ENCODE measurements around the gene KIF9. TPM values are rescaled to one million over a fixed set of nuclear protein-coding genes. Genes with fewer than 3 reads are reported as not detected.
"Not testable (repeated sequence)": the region's sequence is repeated elsewhere in the genome, so short reads cannot be mapped to it uniquely, and the experiment has no call there.

KIF9 gene
- total RNA-seq, 1 donor from 2014 or later, result 12.1 TPM

GRCh38 chr3:47293822-47294221 lies 11.2 kb upstream of the KIF9 start:
- Mint-ChIP-seq H3K27ac (ENCODE audit: unreplicated experiment) (no peak overlapping the region), H3K4me1 (ENCODE audit: unreplicated experiment) (peaks cover 30% of the 10 kb centered on the region), H3K9me3 (ENCODE audit: unreplicated experiment) (no peaks in the 10 kb centered on the region), H3K27me3 (ENCODE audit: unreplicated experiment) (peaks cover 7% of the 10 kb centered on the region), H3K4me3 (ENCODE audit: unreplicated experiment) (no peak overlapping the region), H3K36me3 (ENCODE audit: low read depth, unreplicated experiment) (peaks cover 13% of the 10 kb centered on the region)
- TF ChIP-seq CTCF (IDR thresholded peaks at IDR 0.05; ENCODE audit: unreplicated experiment), result no peak
- DNase-seq (ENCODE audit: low spot score), result no peak

GRCh38 chr3:47291754-47292420 lies 9.3 kb upstream of the KIF9 start:
- Mint-ChIP-seq H3K4me1 (ENCODE audit: unreplicated experiment) (peaks cover 22% of the 10 kb centered on the region), H3K36me3 (ENCODE audit: low read depth, unreplicated experiment) (peaks cover 11% of the 10 kb centered on the region)
- DNase-seq (ENCODE audit: low spot score); H3K27ac Mint-ChIP-seq (ENCODE audit: unreplicated experiment); H3K27me3 Mint-ChIP-seq (ENCODE audit: unreplicated experiment); H3K4me3 Mint-ChIP-seq (ENCODE audit: unreplicated experiment); H3K9me3 Mint-ChIP-seq (ENCODE audit: unreplicated experiment): not testable (repeated sequence)

GRCh38 chr3:47291158-47291753 lies 8.7 kb upstream of the KIF9 start:
- peaks cover 7% of the 10 kb centered on the region for H3K27me3 Mint-ChIP-seq (ENCODE audit: unreplicated experiment)
- TF ChIP-seq CTCF (IDR thresholded peaks at IDR 0.05; ENCODE audit: unreplicated experiment), result no peak
- H3K9me3 Mint-ChIP-seq (ENCODE audit: unreplicated experiment), result no peaks in the 10 kb centered on the region
- DNase-seq (ENCODE audit: low spot score), result no peak
- H3K36me3 Mint-ChIP-seq (ENCODE audit: low read depth, unreplicated experiment), result peaks cover 11% of the 10 kb centered on the region
- no peak overlapping the region for H3K4me3 Mint-ChIP-seq (ENCODE audit: unreplicated experiment)
- no peak overlapping the region for H3K27ac Mint-ChIP-seq (ENCODE audit: unreplicated experiment)
- peaks cover 17% of the 10 kb centered on the region for H3K4me1 Mint-ChIP-seq (ENCODE audit: unreplicated experiment)

GRCh38 chr3:47288966-47289910 lies 6.6 kb upstream of the KIF9 start:
- H3K9me3 Mint-ChIP-seq (ENCODE audit: unreplicated experiment), result no peaks in the 10 kb centered on the region
- no peak overlapping the region for H3K27ac Mint-ChIP-seq (ENCODE audit: unreplicated experiment)
- peaks cover 4% of the 10 kb centered on the region for H3K27me3 Mint-ChIP-seq (ENCODE audit: unreplicated experiment)
- H3K36me3 Mint-ChIP-seq (ENCODE audit: low read depth, unreplicated experiment), result peaks cover 3% of the 10 kb centered on the region
- no peak overlapping the region for H3K4me3 Mint-ChIP-seq (ENCODE audit: unreplicated experiment)
- peaks cover 9% of the 10 kb centered on the region for H3K4me1 Mint-ChIP-seq (ENCODE audit: unreplicated experiment)
- no peak for TF ChIP-seq CTCF (IDR thresholded peaks at IDR 0.05; ENCODE audit: unreplicated experiment)
- no peak for DNase-seq (ENCODE audit: low spot score)

GRCh38 chr3:47283591-47284364 lies 1.2 kb upstream of the KIF9 start:
- Mint-ChIP-seq H3K27me3 (ENCODE audit: unreplicated experiment) (peaks cover 19% of the 10 kb centered on the region), H3K36me3 (ENCODE audit: low read depth, unreplicated experiment) (peaks cover 3% of the 10 kb centered on the region), H3K27ac (ENCODE audit: unreplicated experiment) (peak overlapping the region; percentile 100), H3K4me1 (ENCODE audit: unreplicated experiment) (peaks cover 24% of the 10 kb centered on the region), H3K4me3 (ENCODE audit: unreplicated experiment) (peak overlapping the region; percentile 99), H3K9me3 (ENCODE audit: unreplicated experiment) (no peaks in the 10 kb centered on the region)
- TF ChIP-seq CTCF (IDR thresholded peaks at IDR 0.05; ENCODE audit: unreplicated experiment), result no peak
- no peak for DNase-seq (ENCODE audit: low spot score)

All from endothelial cell (in vitro differentiated cells).